Natural killer cell (primary cell): ENCODE results near the gene TMED4. TPM values are rescaled to one million over a fixed set of nuclear protein-coding genes. Genes with fewer than 3 reads are reported as not detected.

Source experiments
- ATAC-seq, 3 donors: fragments of 150-1000 bp in 2 of 3; fragments of 200-7000 bp in 1 of 3; cut with Tn5 transposase; 1 replicate in 1 of 3; 2 replicates in 2 of 3; pipeline ENCODE4 v1.10.0; 2021; ENCODE audit warnings: mild to moderate bottlenecking in 2 of 3, moderate library complexity in 2 of 3
- DNase-seq, 2 donors: peaks; one replicate each; pipeline versions ENCODE4 v3.0.0 to v3.0.0-alpha.2; 2013 to 2021; ENCODE audit warnings: mixed read lengths in 1 of 2
- H3K27ac ChIP-seq: one replicate; pipeline ENCODE4 v1.5.1; 2013; ENCODE audit warnings: mild to moderate bottlenecking, low read length
- H3K27me3 ChIP-seq: one replicate; pipeline ENCODE4 v1.6.1; 2013; ENCODE audit warnings: low read length; ENCODE audit not compliant: control insufficient read depth, insufficient read depth
- H3K36me3 ChIP-seq: one replicate; pipeline ENCODE4 v1.6.1; 2013; ENCODE audit warnings: low read length; ENCODE audit not compliant: control insufficient read depth, insufficient read depth
- H3K4me1 ChIP-seq: one replicate; pipeline ENCODE4 v1.6.1; 2013; ENCODE audit warnings: low read length; ENCODE audit not compliant: control insufficient read depth, insufficient read depth
- H3K4me3 ChIP-seq: one replicate; pipeline ENCODE4 v1.5.1; 2013; ENCODE audit warnings: low read length
- H3K9me3 ChIP-seq: one replicate; pipeline ENCODE4 v1.6.1; 2013; ENCODE audit warnings: low read length; ENCODE audit not compliant: control insufficient read depth, insufficient read depth
- H3K27ac Mint-ChIP-seq, 2 donors: one replicate each; pipeline ENCODE4 v1.8.0; 2022; ENCODE audit warnings: mild to moderate bottlenecking in 2 of 2, mixed read lengths in 2 of 2, moderate library complexity in 1 of 2
- H3K27me3 Mint-ChIP-seq, 2 donors: one replicate each; pipeline ENCODE4 v1.8.0; 2022; ENCODE audit warnings: low read depth in 2 of 2, mixed read lengths in 2 of 2
- H3K36me3 Mint-ChIP-seq: one replicate; pipeline ENCODE4 v1.8.0; 2022; ENCODE audit warnings: mixed read lengths
- H3K4me1 Mint-ChIP-seq, 2 donors: one replicate each; pipeline ENCODE4 v1.8.0; 2022; ENCODE audit warnings: mixed read lengths in 2 of 2
- H3K4me3 Mint-ChIP-seq: one replicate; pipeline ENCODE4 v1.8.0; 2022; ENCODE audit warnings: mild to moderate bottlenecking, moderate library complexity, mixed read lengths
- H3K9me3 Mint-ChIP-seq, 2 donors: one replicate each; pipeline ENCODE4 v1.8.0; 2022; ENCODE audit warnings: mixed read lengths in 2 of 2
- WGBS: methylation state at CpG from one replicate; pipeline ENCODE4 v1.1.7; 2013; ENCODE audit warnings: missing lambda C conversion rate; ENCODE audit not compliant: insufficient coverage; 5-methylcytosine and 5-hydroxymethylcytosine counted together
- intact Hi-C: fragments of 100-400 bp; cut with micrococcal nuclease; formaldehyde crosslinking; loops from one replicate; pipeline ENCODE4 v1.14.2; 2022
- total RNA-seq, 4 donors: library from RNA; stranded (reverse); fragments of 120-200 nt in 1 of 4; gene quantifications; one replicate each; pipeline versions ENCODE4 v1.2.3 to v1.2.4, GENCODE V29; 2013 to 2022
- TF ChIP-seq, protein P1 (sequence below): fragments of 200-600 bp; IDR thresholded peaks from one replicate; pipeline ENCODE4 v1.8.0; 2022; ENCODE audit warnings: antibody characterized with exemption

The TMED4 gene
- 100 to 1,000 TPM in 1 of 3 donors, 10 to 100 TPM in 2; 93.1 to 101 (median 94.1) TPM for total RNA-seq
- total RNA-seq (2013), result 95.5 TPM

- TF ChIP-seq, protein P1, sequence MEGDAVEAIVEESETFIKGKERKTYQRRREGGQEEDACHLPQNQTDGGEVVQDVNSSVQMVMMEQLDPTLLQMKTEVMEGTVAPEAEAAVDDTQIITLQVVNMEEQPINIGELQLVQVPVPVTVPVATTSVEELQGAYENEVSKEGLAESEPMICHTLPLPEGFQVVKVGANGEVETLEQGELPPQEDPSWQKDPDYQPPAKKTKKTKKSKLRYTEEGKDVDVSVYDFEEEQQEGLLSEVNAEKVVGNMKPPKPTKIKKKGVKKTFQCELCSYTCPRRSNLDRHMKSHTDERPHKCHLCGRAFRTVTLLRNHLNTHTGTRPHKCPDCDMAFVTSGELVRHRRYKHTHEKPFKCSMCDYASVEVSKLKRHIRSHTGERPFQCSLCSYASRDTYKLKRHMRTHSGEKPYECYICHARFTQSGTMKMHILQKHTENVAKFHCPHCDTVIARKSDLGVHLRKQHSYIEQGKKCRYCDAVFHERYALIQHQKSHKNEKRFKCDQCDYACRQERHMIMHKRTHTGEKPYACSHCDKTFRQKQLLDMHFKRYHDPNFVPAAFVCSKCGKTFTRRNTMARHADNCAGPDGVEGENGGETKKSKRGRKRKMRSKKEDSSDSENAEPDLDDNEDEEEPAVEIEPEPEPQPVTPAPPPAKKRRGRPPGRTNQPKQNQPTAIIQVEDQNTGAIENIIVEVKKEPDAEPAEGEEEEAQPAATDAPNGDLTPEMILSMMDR, result no peak
- under 1% methylated on average over 71 of the region's 71 CpGs for WGBS
- DNase-seq (peak; percentile 100), ATAC-seq (peak; percentile 87 to 97 (median 87))
- H3K27ac ChIP-seq, result peak within 1 kb of the TSS; percentile 95
- H3K4me3 ChIP-seq, result peak within 1 kb of the TSS; percentile 75
- no peaks in the 10 kb centered on the region for H3K27me3 Mint-ChIP-seq
- peaks cover 23% of the 10 kb centered on the region for H3K36me3 ChIP-seq
- peak within 1 kb of the TSS; percentile 97 to 98 for H3K27ac Mint-ChIP-seq
- H3K4me3 Mint-ChIP-seq, result peak within 1 kb of the TSS; percentile 91
- H3K4me1 ChIP-seq, result peaks cover 23% of the 10 kb centered on the region
- no peaks in the 10 kb centered on the region for H3K9me3 ChIP-seq
- no peaks in the 10 kb centered on the region for H3K36me3 Mint-ChIP-seq
- no peaks in the 10 kb centered on the region for H3K27me3 ChIP-seq
- intact Hi-C loops, result loop anchor here (1.0 to 5.0 kb wide), 7 partner anchors 8 to 303 kb away; partner anchors contain the start of genes H2AZ2, OGDH, PURB and ZMIZ2
- no peaks in the 10 kb centered on the region for H3K9me3 Mint-ChIP-seq
- peaks cover 30 to 31% of the 10 kb centered on the region in 2 donors for H3K4me1 Mint-ChIP-seq
These were observed at the start of gene TMED4 for GRCh38 chr7:44581879-44582603. Gene TMED4 (minus strand): TSS chr7:44582231. CDS start chr7:44582206, 25 bp downstream.

DNA sequence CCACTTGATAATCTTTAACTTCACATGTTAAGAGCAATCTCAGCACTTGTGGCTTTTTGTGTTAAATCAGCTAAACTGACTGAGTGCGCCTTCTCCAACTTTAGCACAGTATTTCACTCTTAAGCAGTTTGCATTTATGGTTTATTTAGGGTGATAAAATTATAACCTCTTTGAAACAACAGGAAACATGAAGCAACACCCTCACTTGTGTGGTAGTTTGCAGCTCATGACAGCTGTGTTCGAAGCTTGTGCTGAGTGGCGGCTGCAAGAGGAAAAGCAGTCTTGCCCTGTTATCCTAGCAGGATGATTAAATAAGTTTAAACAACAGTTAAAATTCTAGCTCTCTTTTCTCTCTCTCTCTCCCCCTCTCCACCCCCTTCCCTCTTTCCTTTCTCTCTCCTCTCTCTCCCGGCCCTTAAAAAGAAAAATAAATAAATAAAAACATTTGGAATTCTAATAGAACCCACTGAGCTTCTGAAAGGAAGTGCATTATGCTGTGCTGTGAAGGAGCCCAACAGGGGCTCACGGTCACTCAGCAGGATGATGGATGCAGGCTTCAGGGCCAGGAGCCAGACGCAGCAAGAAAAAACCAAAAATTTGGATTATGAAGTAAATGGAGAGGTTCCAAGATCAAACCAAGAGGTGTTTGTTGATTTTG is 49.6 kb upstream of the TMED4 start:
- Histone ChIP-seq H3K27me3 (no peaks in the 10 kb centered on the region), H3K4me3 (no peak overlapping the region), H3K4me1 (peaks cover 82% of the 10 kb centered on the region), H3K9me3 (no peaks in the 10 kb centered on the region), H3K27ac (peak overlapping the region; percentile 72), H3K36me3 (peaks cover 3% of the 10 kb centered on the region)
- WGBS, result 28% methylated on average over 4 of the region's 6 CpGs
- Mint-ChIP-seq H3K4me3 (peak overlapping the region; percentile 81), H3K27ac (peak overlapping the region; percentile 85 to 94), H3K9me3 (no peaks in the 10 kb centered on the region), H3K27me3 (no peaks in the 10 kb centered on the region), H3K4me1 (peaks cover 61 to 62% of the 10 kb centered on the region in 2 donors), H3K36me3 (no peaks in the 10 kb centered on the region)
- DNase-seq (peak in 1 of 2 donors; percentile 81), ATAC-seq (peak; percentile 74 to 85 (median 80))
- TF ChIP-seq, protein P1, result no peak
- intact Hi-C loops, result loop anchor here (1.0 to 10.0 kb wide), 5 partner anchors 8 to 346 kb away; partner anchors contain the start of genes MYO1G, OGDH and ZMIZ2

GRCh38 chr7:44630792-44631457 is 48.9 kb upstream of the TMED4 start:
- no peaks in the 10 kb centered on the region for H3K36me3 Mint-ChIP-seq
- H3K4me3 Mint-ChIP-seq, result peak overlapping the region; percentile 81
- no peaks in the 10 kb centered on the region for H3K27me3 ChIP-seq
- H3K36me3 ChIP-seq, result peaks cover 4% of the 10 kb centered on the region
- 39% methylated on average over 10 of the region's 11 CpGs for WGBS
- TF ChIP-seq, protein P1, result no peak
- H3K27me3 Mint-ChIP-seq, result no peaks in the 10 kb centered on the region
- ATAC-seq, result peak in 1 of 3 donors; percentile 1
- H3K27ac Mint-ChIP-seq, result peak overlapping the region; percentile 85 to 94
- no peaks in the 10 kb centered on the region for H3K9me3 ChIP-seq
- no peak overlapping the region for H3K4me3 ChIP-seq
- H3K27ac ChIP-seq, result peak overlapping the region; percentile 72
- no peaks in the 10 kb centered on the region for H3K9me3 Mint-ChIP-seq
- no peak for DNase-seq
- H3K4me1 Mint-ChIP-seq, result peaks cover 60 to 63% of the 10 kb centered on the region in 2 donors
- peaks cover 82% of the 10 kb centered on the region for H3K4me1 ChIP-seq
- intact Hi-C loops, result loop anchor here (1.0 to 10.0 kb wide), 5 partner anchors 8 to 346 kb away; partner anchors contain the start of genes MYO1G, OGDH and ZMIZ2
